Gastrocnemius medialis (tissue), 4 donors: Measurements from ENCODE around the gene TNFSF4. TPM values are rescaled to one million over a fixed set of nuclear protein-coding genes. Genes with fewer than 3 reads are reported as not detected.

ENCODE experiments used
- ATAC-seq, 2 donors: fragments of 150-250 bp; one replicate each; pipeline ENCODE4 v1.9.1; 2016
- DNase-seq, 2 donors: peaks; one replicate each; pipeline ENCODE4 v3.0.0-alpha.2; 2019
- H3K27ac ChIP-seq, 4 donors: fragments of 200-600 bp; sonication (generic); 1 replicate in 1 of 4; 2 replicates in 3 of 4; pipeline ENCODE4 v1.5.1; 2016 to 2018; ENCODE audit warnings: mild to moderate bottlenecking in 2 of 4, moderate library complexity in 1 of 4
- H3K27me3 ChIP-seq, 3 donors: fragments of 200-600 bp; sonication (generic) in 2 of 3; 1 replicate in 1 of 3; 2 replicates in 2 of 3; pipeline versions ENCODE4 v1.5.1 to v1.6.0; 2016 to 2019; ENCODE audit warnings: mild to moderate bottlenecking in 1 of 3, moderate library complexity in 1 of 3
- H3K36me3 ChIP-seq, 2 donors: fragments of 200-600 bp; sonication (generic) in 1 of 2; one replicate each; pipeline ENCODE4 v1.5.1; 2017 to 2018
- H3K4me1 ChIP-seq, 2 donors: fragments of 200-600 bp; sonication (generic) in 1 of 2; one replicate each; pipeline ENCODE4 v1.5.1; 2016 to 2017; ENCODE audit warnings: mild to moderate bottlenecking in 2 of 2
- H3K4me3 ChIP-seq, 4 donors: fragments of 200-600 bp; sonication (generic) in 3 of 4; 1 replicate in 1 of 4; 2 replicates in 3 of 4; pipeline ENCODE4 v1.5.1; 2016 to 2019; ENCODE audit warnings: mild to moderate bottlenecking in 2 of 4
- H3K9me3 ChIP-seq, 3 donors: fragments of 200-600 bp; sonication (generic) in 2 of 3; 1 replicate in 1 of 3; 2 replicates in 2 of 3; pipeline ENCODE4 v1.5.1; 2016 to 2019
- CTCF ChIP-seq, 5 experiments: fragments of 450-650 bp in 3 of 5; fragments of 200-600 bp in 2 of 5; sonication (generic) in 2 of 5; IDR thresholded peaks in 4 of 5; conservative IDR thresholded peaks in 1 of 5; 1 replicate in 4 of 5; 2 replicates in 1 of 5; pipeline ENCODE4 v1.5.1; 2016 to 2019; ENCODE audit warnings: antibody characterized with exemption in 5 of 5, mild to moderate bottlenecking in 3 of 5, moderate library complexity in 3 of 5
- POLR2A ChIP-seq, 2 donors: fragments of 450-650 bp; IDR thresholded peaks; one replicate each; pipeline ENCODE4 v1.6.1; 2017; ENCODE audit warnings: antibody characterized with exemption in 2 of 2, mild to moderate bottlenecking in 2 of 2, moderate library complexity in 2 of 2
- in situ Hi-C, 4 donors: fragments of 200-750 bp; cut with MboI; loops; one replicate each; pipeline versions ENCODE4 v1.15.0 to v1.8.0; 2017; ENCODE audit warnings: low sequenced_read_pairs in 4 of 4
- intact Hi-C: fragments of 100-400 bp; cut with DNase I; formaldehyde crosslinking; loops from one replicate; pipeline ENCODE4 v1.15.1; 2023; ENCODE audit warnings: low total_unique reads
- total RNA-seq, 4 donors: library from RNA; depleted of rRNA; stranded (reverse); fragments of >200 nt; gene quantifications; one replicate each; pipeline versions ENCODE4 v1.1.0 to v1.2.3, GENCODE V29; 2016

TNFSF4 gene
- total RNA-seq, 4 donors from 2014 or later, result 0.16 to 0.25 (median 0.23) TPM; not detected in 1

GRCh38 chr1:173224280-173224892 lies 17.3 kb upstream of the TNFSF4 start:
- Histone ChIP-seq H3K9me3 (no peaks in the 10 kb centered on the region), H3K27me3 (no peaks in the 10 kb centered on the region), H3K4me3 (no peak overlapping the region), H3K36me3 (no peaks in the 10 kb centered on the region), H3K27ac (no peak overlapping the region), H3K4me1 (no peaks in the 10 kb centered on the region)
- TF ChIP-seq POLR2A (IDR thresholded peaks at IDR 0.05) (no peak), CTCF (IDR thresholded peaks at IDR 0.05 in 4 of 5, conservative IDR thresholded peaks at IDR 0.05 in 1 of 5) (no peak)
- intact Hi-C loops (no loop called here), in situ Hi-C loops (loop anchor here in 2 of 4 donors (25.0 kb wide), 2 partner anchors 412 to 487 kb away; no protein-coding TSS in a partner anchor)
- DNase-seq (no peak), ATAC-seq (no peak)

GRCh38 chr1:173223031-173223380 lies 15.9 kb upstream of the TNFSF4 start:
- in situ Hi-C loops (loop anchor here in 2 of 4 donors (25.0 kb wide), 2 partner anchors 411 to 486 kb away; no protein-coding TSS in a partner anchor), intact Hi-C loops (no loop called here)
- Histone ChIP-seq H3K4me1 (no peaks in the 10 kb centered on the region), H3K27ac (no peak overlapping the region), H3K27me3 (no peaks in the 10 kb centered on the region), H3K9me3 (no peaks in the 10 kb centered on the region), H3K36me3 (no peaks in the 10 kb centered on the region), H3K4me3 (no peak overlapping the region)
- TF ChIP-seq POLR2A (IDR thresholded peaks at IDR 0.05) (no peak), CTCF (IDR thresholded peaks at IDR 0.05 in 4 of 5, conservative IDR thresholded peaks at IDR 0.05 in 1 of 5) (no peak)
- ATAC-seq (no peak), DNase-seq (no peak)

GRCh38 chr1:173222149-173223030 lies 15.3 kb upstream of the TNFSF4 start:
- ATAC-seq, result no peak
- in situ Hi-C loops, result loop anchor here in 2 of 4 donors (25.0 kb wide), 2 partner anchors 410 to 485 kb away; no protein-coding TSS in a partner anchor

GRCh38 chr1:173220157-173220556 lies 13.0 kb upstream of the TNFSF4 start:
- Histone ChIP-seq H3K4me1 (no peaks in the 10 kb centered on the region), H3K27me3 (no peaks in the 10 kb centered on the region), H3K4me3 (no peak overlapping the region), H3K27ac (no peak overlapping the region), H3K9me3 (no peaks in the 10 kb centered on the region), H3K36me3 (no peaks in the 10 kb centered on the region)
- in situ Hi-C loops (loop anchor here in 2 of 4 donors (25.0 kb wide), 2 partner anchors 408 to 483 kb away; no protein-coding TSS in a partner anchor), intact Hi-C loops (no loop called here)
- ATAC-seq (no peak), DNase-seq (no peak)
- no peak for TF ChIP-seq CTCF (IDR thresholded peaks at IDR 0.05 in 4 of 5, conservative IDR thresholded peaks at IDR 0.05 in 1 of 5)
- TF ChIP-seq POLR2A (IDR thresholded peaks at IDR 0.05), result no peak

More at GRCh38 chr1:173222149-173223030, 15.3 kb upstream of the TNFSF4 start:
- Histone ChIP-seq H3K4me3 (no peak overlapping the region), H3K36me3 (no peaks in the 10 kb centered on the region), H3K4me1 (no peaks in the 10 kb centered on the region), H3K27ac (no peak overlapping the region), H3K9me3 (no peaks in the 10 kb centered on the region), H3K27me3 (no peaks in the 10 kb centered on the region)
- intact Hi-C loops, result no loop called here
- TF ChIP-seq CTCF (IDR thresholded peaks at IDR 0.05 in 4 of 5, conservative IDR thresholded peaks at IDR 0.05 in 1 of 5), result no peak
- TF ChIP-seq POLR2A (IDR thresholded peaks at IDR 0.05), result no peak
- no peak for DNase-seq
